ENCODE data around the gene AS3MT.
"Not testable (repeated sequence)": the region's sequence is repeated elsewhere in the genome, so short reads cannot be mapped to it uniquely, and the experiment has no call there.

AS3MT gene

GRCh38 chr10:102869258-102870198, at the start of gene AS3MT:
Gene AS3MT (plus strand): TSS chr10:102869470. CDS start chr10:102869593, 123 bp downstream.
- TF ChIP-seq CTCF (conservative IDR thresholded peaks at IDR 0.05; ENCODE audit: low read depth, low read length) = no peak
- H3K4me3 ChIP-seq (ENCODE audit: low read length) = peak within 1 kb of the TSS; percentile 65
- no peak for DNase-seq (ENCODE audit: low read depth)

- not testable (repeated sequence) for DNase-seq (ENCODE audit: low read depth); H3K4me3 ChIP-seq (ENCODE audit: low read length)
Observed at GRCh38 chr10:102820008-102820407, 49.3 kb upstream of the AS3MT start.

GRCh38 chr10:102822222-102822621, 47.0 kb upstream of the AS3MT start:
- no peak for DNase-seq (ENCODE audit: low read depth)
- no peak for TF ChIP-seq CTCF (conservative IDR thresholded peaks at IDR 0.05; ENCODE audit: low read depth, low read length)
- no peak overlapping the region for H3K4me3 ChIP-seq (ENCODE audit: low read length)

GRCh38 chr10:102824664-102825063, 44.6 kb upstream of the AS3MT start:
- H3K4me3 ChIP-seq (ENCODE audit: low read length) = no peak overlapping the region
- TF ChIP-seq CTCF (conservative IDR thresholded peaks at IDR 0.05; ENCODE audit: low read depth, low read length) = no peak
- DNase-seq (ENCODE audit: low read depth) = no peak

GRCh38 chr10:102826148-102826796, 43.0 kb upstream of the AS3MT start:
- no peak for DNase-seq (ENCODE audit: low read depth)
- H3K4me3 ChIP-seq (ENCODE audit: low read length) = no peak overlapping the region
- no peak for TF ChIP-seq CTCF (conservative IDR thresholded peaks at IDR 0.05; ENCODE audit: low read depth, low read length)

GRCh38 chr10:102827597-102827975, 41.7 kb upstream of the AS3MT start:
- no peak for TF ChIP-seq CTCF (conservative IDR thresholded peaks at IDR 0.05; ENCODE audit: low read depth, low read length)
- no peak for DNase-seq (ENCODE audit: low read depth)
- H3K4me3 ChIP-seq (ENCODE audit: low read length) = no peak overlapping the region

- H3K4me3 ChIP-seq (ENCODE audit: low read length) = no peak overlapping the region
- TF ChIP-seq CTCF (conservative IDR thresholded peaks at IDR 0.05; ENCODE audit: low read depth, low read length) = no peak
- DNase-seq (ENCODE audit: low read depth) = no peak
Observed at GRCh38 chr10:102831322-102832071, 37.8 kb upstream of the AS3MT start.

All from retinal pigment epithelial cell (primary cell).